SK-N-MC (cell line): ENCODE measurements around the gene SLC6A6.

Experiments
- EZH2 ChIP-seq: fragments of 200-600 bp; sonication (generic); IDR thresholded peaks from one replicate; pipeline ENCODE4 v1.6.1; 2017; ENCODE audit warnings: antibody characterized with exemption
- FOXP2 ChIP-seq: optimal IDR thresholded peaks from 2 replicates; pipeline ENCODE3; 2011; ENCODE audit warnings: mild to moderate bottlenecking, moderate library complexity; ENCODE audit not compliant: insufficient read depth; ENCODE audit errors: extremely low read length, control extremely low read depth
- POLR2AphosphoS5 ChIP-seq: IDR thresholded peaks from 2 replicates; pipeline ENCODE4 v1.6.1; 2012; ENCODE audit warnings: mild to moderate bottlenecking, low read depth, low read length, borderline replicate concordance

DNA sequence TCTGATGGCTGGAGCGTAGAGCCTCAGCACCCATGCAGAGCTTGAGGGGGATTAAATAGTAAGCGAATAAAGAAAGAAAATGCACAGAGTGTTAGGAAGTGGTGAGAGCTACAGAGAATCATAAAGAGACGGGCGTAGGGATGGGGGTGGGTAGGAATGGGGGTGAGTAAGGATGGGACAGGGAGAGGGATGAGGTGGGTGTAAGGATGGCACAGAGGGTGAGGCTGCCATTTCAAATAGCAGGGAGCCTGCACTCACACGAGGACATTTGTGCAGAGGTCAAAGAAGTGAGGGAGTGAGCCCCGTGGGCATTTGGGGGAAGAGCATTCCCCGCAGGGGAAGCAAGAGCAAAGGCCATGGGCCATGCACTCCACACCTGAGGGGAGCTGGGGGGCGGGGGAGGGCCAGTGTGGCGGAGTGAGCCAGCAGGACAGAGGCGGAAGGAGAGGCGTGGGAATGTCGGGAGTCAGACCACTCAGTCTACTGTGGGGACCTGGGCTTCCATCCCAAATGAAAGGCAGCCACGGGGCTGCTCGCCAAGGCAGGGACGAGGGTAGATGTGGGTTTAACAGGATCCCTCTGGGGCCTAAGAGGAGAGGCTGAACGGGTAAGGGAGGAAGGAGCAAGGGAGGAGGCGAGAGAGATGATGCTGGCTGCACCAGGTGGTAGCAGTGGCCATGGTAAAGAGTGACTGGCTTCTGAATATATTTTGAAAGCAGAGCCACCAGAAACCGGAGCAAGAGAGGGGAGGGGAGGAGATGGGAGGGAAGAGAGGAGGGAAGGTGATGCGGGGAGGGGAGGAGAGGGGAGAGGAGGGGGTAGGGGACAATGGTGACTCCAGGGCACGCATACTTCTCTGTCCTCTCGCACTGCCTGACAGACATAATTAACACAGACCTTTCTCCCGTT lies 35.2 kb upstream of the SLC6A6 start:
- TF ChIP-seq EZH2 = no peak
- no peak for TF ChIP-seq POLR2AphosphoS5
- no peak for TF ChIP-seq FOXP2
